Heart left ventricle (tissue), 16 donors: ENCODE data around the gene VIP. TPM values are rescaled to one million over a fixed set of nuclear protein-coding genes. Genes with fewer than 3 reads are reported as not detected.

Experiments
- ATAC-seq, 4 donors: fragments of 200-7000 bp; cut with Tn5 transposase; one replicate each; pipeline ENCODE4 v1.9.1; 2020 to 2022; ENCODE audit warnings: moderate library complexity in 4 of 4, mild to moderate bottlenecking in 3 of 4, moderate number of reproducible peaks in 1 of 4
- DNase-seq, 5 donors: peaks; one replicate each; pipeline ENCODE4 v3.0.0-alpha.2; 2020
- H3K27ac ChIP-seq, 12 donors: fragments of 200-600 bp; sonication (generic) in 4 of 12; one replicate each; pipeline versions ENCODE4 v1.5.0 to v1.8.0; 2016 to 2022; ENCODE audit warnings: mild to moderate bottlenecking in 2 of 12
- H3K27me3 ChIP-seq, 9 donors: fragments of 200-600 bp; sonication (generic) in 2 of 9; one replicate each; pipeline versions ENCODE4 v1.5.1 to v1.8.0; 2016 to 2022; ENCODE audit warnings: mild to moderate bottlenecking in 3 of 9
- H3K36me3 ChIP-seq, 9 donors: fragments of 200-600 bp; sonication (generic) in 2 of 9; one replicate each; pipeline versions ENCODE4 v1.5.0 to v1.8.0; 2018 to 2022; ENCODE audit warnings: mild to moderate bottlenecking in 2 of 9
- H3K4me1 ChIP-seq, 12 donors: fragments of 200-600 bp; sonication (generic) in 4 of 12; one replicate each; pipeline versions ENCODE4 v1.5.0 to v1.8.0; 2016 to 2022; ENCODE audit warnings: mild to moderate bottlenecking in 3 of 12
- H3K4me3 ChIP-seq, 12 donors: fragments of 200-600 bp; sonication (generic) in 4 of 12; one replicate each; pipeline versions ENCODE4 v1.5.0 to v1.8.0; 2017 to 2022; ENCODE audit warnings: mild to moderate bottlenecking in 9 of 12, moderate library complexity in 4 of 12
- H3K9me3 ChIP-seq, 12 donors: fragments of 200-600 bp; sonication (generic) in 4 of 12; one replicate each; pipeline versions ENCODE4 v1.5.0 to v1.8.0; 2016 to 2022; ENCODE audit warnings: mild to moderate bottlenecking in 1 of 12
- CTCF ChIP-seq, 12 donors: fragments of 200-600 bp; sonication (generic) in 4 of 12; IDR thresholded peaks; one replicate each; pipeline versions ENCODE4 v1.5.0 to v1.8.0; 2018 to 2022; ENCODE audit warnings: antibody characterized with exemption in 12 of 12, mild to moderate bottlenecking in 5 of 12
- POLR2A ChIP-seq, 2 donors: fragments of 450-650 bp; IDR thresholded peaks; one replicate each; pipeline ENCODE4 v1.6.1; 2017; ENCODE audit warnings: antibody characterized with exemption in 2 of 2, mild to moderate bottlenecking in 2 of 2, moderate library complexity in 2 of 2
- WGBS, 4 donors: extraction: QIAGEN DNeasy Blood & Tissue Kit in 2 of 4; methylation state at CpG; one replicate each; pipeline versions ENCODE4 v1.1.5 to v1.1.7; 2013 to 2018; 5-methylcytosine and 5-hydroxymethylcytosine counted together
- intact Hi-C, 10 donors: fragments of 100-400 bp; cut with DNase I; formaldehyde crosslinking; loops; one replicate each; pipeline versions ENCODE4 v1.11.1 to v1.14.2; 2022
- polyA plus RNA-seq, 2 donors: library from polyadenylated mRNA; stranded (reverse); fragments of 200-250 nt; gene quantifications; one replicate each; pipeline ENCODE4 v1.2.3, GENCODE V29; 2013
- total RNA-seq, 9 donors: library from RNA; depleted of rRNA in 2 of 9; stranded (reverse); fragments of >200 nt in 2 of 9; fragmentation: NEBNext Ultra II Directional in 3 of 9; extraction: Animal tissue kit (Norgen Biotek cat#: 25700) in 3 of 9; gene quantifications; one replicate each; pipeline versions ENCODE4 v1.1.0 to v1.2.4, GENCODE V29; 2016 to 2023
- donor health status: ischemic (EF 13 %, LVEDD 7.1; RV severe dilation, severe dysfunction).
- donor health status: healthy with polysubstance abuse.
- donor health status: DM: no; HTN: yes; CAD: no.
- donor health status: DM: no; HTN: no; CAD: no.
- donor health status: ischemic (EF 25% LVEDD 6.9; RV normal size, moderate dysfunction).
- donor health status: ischemic (EF 25% LVEDD 5.7; RV mildly dilated, moderate dysfunction).
- donor health status: healthy.
- donor health status: DM: yes; HTN: yes; CAD: no.
- donor health status: ischemic (EF 35%, LVEDD 5.7; RV mildly dilated, moderate dysfunction).
- donor health status: nonischemic (EF 11% LVEDD 7.7; RV severe dilation, severe dysfunction).
- donor health status: DM: yes; HTN: yes; CAD: no.
- donor health status: PGD.
- donor health status: ischemic (EF 29% LVEDD 5.4; RV normal size, mild dysfunction).
- donor health status: nonischemic (EF 23%, LVEDD 6.1; RV moderate dilation, normal function).

Gene VIP
- total and polyA plus RNA-seq, 11 donors = 0.29 to 3.9 (median 0.46) TPM; not detected in 3

- no peaks in the 10 kb centered on the region for H3K27me3 ChIP-seq
- 61 to 81% (median 67%) methylated on average over 1 of the region's 1 CpG for WGBS, 4 donors
- no peak for DNase-seq
- ATAC-seq = no peak
- TF ChIP-seq CTCF (IDR thresholded peaks at IDR 0.05) (no peak), POLR2A (IDR thresholded peaks at IDR 0.05) (no peak)
- H3K4me3 ChIP-seq = no peak overlapping the region
- no peak overlapping the region for H3K27ac ChIP-seq
- H3K9me3 ChIP-seq = no peaks in the 10 kb centered on the region
- intact Hi-C loops = loop anchor here in 2 of 10 donors (5.0 to 10.0 kb wide), 2 partner anchors 198 to 205 kb away; no protein-coding TSS in a partner anchor
- no peaks in the 10 kb centered on the region for H3K36me3 ChIP-seq
- H3K4me1 ChIP-seq = no peaks in the 10 kb centered on the region
Measured at GRCh38 chr6:152749336-152749735, 1.3 kb upstream of the VIP start.

DNA sequence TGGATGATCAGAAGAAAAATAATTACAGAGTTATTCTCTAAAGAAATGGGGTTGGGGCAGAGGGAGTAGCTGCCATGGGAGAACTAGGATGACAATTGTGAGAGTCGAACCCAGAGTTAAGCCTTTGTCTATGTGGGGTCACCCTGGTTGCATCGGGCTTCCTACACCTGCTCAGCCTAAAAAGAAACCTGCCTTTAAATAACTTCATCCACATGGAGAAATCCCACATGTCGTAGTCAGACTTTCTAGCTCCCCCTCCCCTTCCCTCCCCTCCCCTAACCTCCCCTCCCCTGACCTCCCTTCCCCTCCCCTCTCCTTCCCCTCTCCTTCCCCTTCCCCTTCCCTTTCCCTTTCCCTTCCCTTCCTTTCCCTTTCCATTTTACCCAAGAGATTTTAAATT lies 14.7 kb downstream of the VIP start:
- H3K27me3 ChIP-seq = no peaks in the 10 kb centered on the region
- no peak overlapping the region for H3K4me3 ChIP-seq
- TF ChIP-seq POLR2A (IDR thresholded peaks at IDR 0.05) = no peak
- no peak for TF ChIP-seq CTCF (IDR thresholded peaks at IDR 0.05)
- no peaks in the 10 kb centered on the region for H3K36me3 ChIP-seq
- intact Hi-C loops = no loop called here
- 78 to 87% (median 78%) methylated on average over 3 of the region's 3 CpGs for WGBS, 4 donors
- no peak for DNase-seq
- no peaks in the 10 kb centered on the region for H3K4me1 ChIP-seq
- H3K9me3 ChIP-seq = no peaks in the 10 kb centered on the region
- no peak for ATAC-seq
- no peak overlapping the region for H3K27ac ChIP-seq

DNA sequence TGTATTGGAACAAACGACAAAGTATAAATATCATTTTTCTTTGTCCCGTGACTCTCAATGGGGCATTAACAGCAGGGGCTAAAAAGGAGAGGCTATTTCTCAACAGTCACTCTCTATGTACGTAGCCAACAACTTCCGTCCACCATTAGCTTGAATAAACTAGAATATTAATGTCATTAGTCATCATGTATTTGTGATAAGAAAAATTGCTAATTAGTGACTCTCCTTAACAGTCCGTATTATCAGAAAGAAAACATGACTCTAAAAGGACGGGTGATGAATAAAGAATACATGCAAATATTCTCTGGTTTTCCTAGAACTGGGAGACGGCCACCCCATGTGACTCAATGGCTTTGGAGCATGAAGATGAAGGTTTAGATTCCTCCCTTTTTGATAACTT lies 18.6 kb downstream of the VIP start:
- Histone ChIP-seq H3K4me1 (no peaks in the 10 kb centered on the region), H3K27ac (no peak overlapping the region), H3K9me3 (no peaks in the 10 kb centered on the region), H3K36me3 (no peaks in the 10 kb centered on the region), H3K4me3 (no peak overlapping the region), H3K27me3 (no peaks in the 10 kb centered on the region)
- no peak for ATAC-seq
- TF ChIP-seq POLR2A (IDR thresholded peaks at IDR 0.05) (no peak), CTCF (IDR thresholded peaks at IDR 0.05) (no peak)
- intact Hi-C loops = no loop called here
- 77 to 85% (median 81%) methylated on average over 7 of the region's 7 CpGs for WGBS, 4 donors
- DNase-seq = no peak

DNA sequence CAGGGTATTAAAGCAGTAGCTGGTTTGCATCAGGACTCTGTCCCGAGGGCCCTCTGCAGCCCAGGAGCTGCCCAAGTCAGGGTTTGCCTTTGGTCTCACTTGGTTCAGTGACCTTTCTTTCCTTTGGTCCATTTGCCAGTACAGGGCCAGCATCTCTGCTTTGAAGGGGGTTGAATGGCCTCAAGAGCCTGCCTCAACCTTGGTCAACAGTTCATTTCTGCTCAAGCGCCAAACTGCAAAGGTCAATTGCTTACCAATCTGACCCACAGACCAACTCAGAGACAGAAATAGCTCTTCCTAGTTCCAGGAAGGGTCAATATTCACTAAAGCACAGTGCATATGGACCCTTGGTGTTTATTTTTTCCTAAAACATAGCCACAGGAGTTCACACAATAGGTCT lies 19.4 kb downstream of the VIP start:
- DNase-seq = no peak
- Histone ChIP-seq H3K27ac (no peak overlapping the region), H3K9me3 (no peaks in the 10 kb centered on the region), H3K4me3 (no peak overlapping the region), H3K4me1 (no peaks in the 10 kb centered on the region), H3K36me3 (no peaks in the 10 kb centered on the region), H3K27me3 (no peaks in the 10 kb centered on the region)
- no peak for ATAC-seq
- WGBS, 4 donors = 58 to 83% (median 78%) methylated on average over 2 of the region's 2 CpGs
- intact Hi-C loops = no loop called here
- TF ChIP-seq POLR2A (IDR thresholded peaks at IDR 0.05) (no peak), CTCF (IDR thresholded peaks at IDR 0.05) (no peak)
